IMR-90 (cell line): Measurements from ENCODE around the gene GVQW3. TPM values are rescaled to one million over a fixed set of nuclear protein-coding genes. Genes with fewer than 3 reads are reported as not detected.

Source experiments
- ATAC-seq: fragments of 200-7000 bp; cut with Tn5 transposase; 2 replicates; pipeline ENCODE4 v1.9.1; 2020; ENCODE audit warnings: low read depth, mild to moderate bottlenecking, moderate library complexity
- BruUV-seq: library from RNA; stranded (reverse); fragments of 400-500 nt; replicated peaks from 2 replicates; lab custom pipeline; 2021; lab: Mats Ljungman, UMichigan
- CTCF ChIA-PET: fragments of 300-600 bp; formaldehyde crosslinking; extraction: SDS; loops from one replicate; lab custom pipeline; 2021; ENCODE audit warnings: antibody characterized with exemption; lab: Yijun Ruan, JAX
- POLR2A ChIA-PET: fragments of 300-600 bp; sonication (Branson Sonifier 250); formaldehyde crosslinking; loops from one replicate; lab custom pipeline; 2022; ENCODE audit warnings: antibody characterized with exemption; ENCODE audit not compliant: unreplicated experiment; lab: Charles Lee
- DNase-seq: peaks from one replicate; pipeline ENCODE4 v3.0.0; 2013
- H2AFZ ChIP-seq: replicated peaks from 2 replicates; pipeline ENCODE3; 2013; ENCODE audit warnings: low read length, mild to moderate bottlenecking; ENCODE audit not compliant: poor library complexity
- H2AK5ac ChIP-seq: 2 replicates; pipeline ENCODE4 v1.6.1; 2013; ENCODE audit warnings: low read depth, low read length, inconsistent platforms
- H2AK9ac ChIP-seq: replicated peaks from 2 replicates; pipeline ENCODE3; 2013; ENCODE audit warnings: mild to moderate bottlenecking, low read depth, low read length, moderate library complexity; ENCODE audit not compliant: poor library complexity
- H2BK120ac ChIP-seq: 2 replicates; pipeline ENCODE4 v1.6.1; 2013; ENCODE audit warnings: low read depth, low read length, inconsistent platforms
- H2BK15ac ChIP-seq: 3 replicates; pipeline ENCODE4 v1.6.1; 2013; ENCODE audit warnings: low read depth, low read length, inconsistent platforms
- H2BK20ac ChIP-seq: 2 replicates; pipeline ENCODE4 v1.6.1; 2013; ENCODE audit warnings: low read depth, mild to moderate bottlenecking, inconsistent platforms, low read length, moderate library complexity
- H2BK5ac ChIP-seq: 2 replicates; pipeline ENCODE4 v1.6.1; 2013; ENCODE audit warnings: mild to moderate bottlenecking, low read depth, low read length, inconsistent platforms; ENCODE audit not compliant: poor library complexity, severe bottlenecking
- H3K14ac ChIP-seq: replicated peaks from 2 replicates; pipeline ENCODE4 v1.6.1; 2013; ENCODE audit warnings: low read depth, low read length, inconsistent platforms
- H3K18ac ChIP-seq: 2 replicates; pipeline ENCODE4 v1.6.1; 2013; ENCODE audit warnings: low read depth, low read length, control low read depth
- H3K23ac ChIP-seq: 2 replicates; pipeline ENCODE4 v1.6.1; 2013; ENCODE audit warnings: low read depth, low read length, inconsistent platforms
- H3K27ac ChIP-seq: 2 replicates; pipeline ENCODE4 v1.5.1; 2013; ENCODE audit warnings: mild to moderate bottlenecking, control low read depth, low read length; ENCODE audit not compliant: insufficient read depth
- H3K27me3 ChIP-seq: 2 replicates; pipeline ENCODE4 v1.6.1; 2013; ENCODE audit warnings: low read length; ENCODE audit not compliant: control insufficient read depth, insufficient read depth
- H3K36me3 ChIP-seq: 2 replicates; pipeline ENCODE4 v1.6.1; 2013; ENCODE audit warnings: low read length, mixed read lengths; ENCODE audit not compliant: control insufficient read depth, insufficient read depth
- H3K4ac ChIP-seq: 2 replicates; pipeline ENCODE4 v1.6.1; 2013; ENCODE audit warnings: low read depth, low read length, inconsistent platforms
- H3K4me1 ChIP-seq: 2 replicates; pipeline ENCODE4 v1.6.1; 2013; ENCODE audit warnings: low read length, mixed read lengths; ENCODE audit not compliant: control insufficient read depth, insufficient read depth
- H3K4me2 ChIP-seq: 2 replicates; pipeline ENCODE4 v1.6.1; 2013; ENCODE audit warnings: low read depth, mild to moderate bottlenecking, control low read depth, low read length, moderate library complexity
- H3K4me3 ChIP-seq: 2 replicates; pipeline ENCODE4 v1.5.1; 2013; ENCODE audit warnings: low read depth, mild to moderate bottlenecking, control low read depth, low read length, moderate library complexity; ENCODE audit not compliant: insufficient read depth
- H3K56ac ChIP-seq: 2 replicates; pipeline ENCODE4 v1.6.1; 2013; ENCODE audit warnings: low read length, inconsistent platforms; ENCODE audit not compliant: insufficient read depth; ENCODE audit errors: extremely low read depth
- H3K79me1 ChIP-seq, 2 experiments: 2 replicates each; pipeline ENCODE4 v1.6.1; 2013; ENCODE audit warnings: low read length in 2 of 2, inconsistent platforms in 1 of 2, low read depth in 1 of 2
- H3K9ac ChIP-seq: 2 replicates; pipeline ENCODE4 v1.6.1; 2013; ENCODE audit warnings: low read depth, low read length, control low read depth
- H3K9me1 ChIP-seq: 2 replicates; pipeline ENCODE4 v1.6.1; 2013; ENCODE audit warnings: low read length, inconsistent platforms; ENCODE audit not compliant: insufficient read depth
- H3K9me3 ChIP-seq: 2 replicates; pipeline ENCODE4 v1.6.1; 2013; ENCODE audit warnings: low read length; ENCODE audit not compliant: control insufficient read depth, insufficient read depth
- H4K20me1 ChIP-seq: 2 replicates; pipeline ENCODE4 v1.6.1; 2013; ENCODE audit warnings: low read length, inconsistent platforms; ENCODE audit not compliant: insufficient read depth
- H4K5ac ChIP-seq: 2 replicates; pipeline ENCODE4 v1.6.1; 2013; ENCODE audit warnings: mild to moderate bottlenecking, low read depth, low read length, control low read depth
- H4K8ac ChIP-seq, 2 experiments: 2 replicates each; pipeline ENCODE4 v1.6.1; 2013; ENCODE audit warnings: low read depth in 2 of 2, low read length in 2 of 2, control low read depth in 1 of 2, inconsistent platforms in 1 of 2
- H4K91ac ChIP-seq: 2 replicates; pipeline ENCODE4 v1.6.1; 2013; ENCODE audit warnings: low read depth, low read length, inconsistent platforms; ENCODE audit not compliant: insufficient read depth
- CEBPB ChIP-seq: IDR thresholded peaks from 2 replicates; pipeline ENCODE4 v1.6.1; 2012; ENCODE audit warnings: low read depth, low read length, improper control_type of control experiment
- CHD1 ChIP-seq: IDR thresholded peaks from 2 replicates; pipeline ENCODE4 v1.6.1; 2012; ENCODE audit warnings: low read depth, low read length, improper control_type of control experiment
- CTCF ChIP-seq: conservative IDR thresholded peaks from 2 replicates; pipeline ENCODE4 v1.5.1; 2012; ENCODE audit warnings: mild to moderate bottlenecking, low read depth, low read length, improper control_type of control experiment
- ELK1 ChIP-seq: fragments of 150-350 bp; IDR thresholded peaks from 2 replicates; pipeline ENCODE4 v1.6.1; 2016; ENCODE audit warnings: low read depth, mild to moderate bottlenecking, low read length, moderate library complexity, borderline replicate concordance
- FOS ChIP-seq: fragments of 150-350 bp; IDR thresholded peaks from 2 replicates; pipeline ENCODE4 v1.6.1; 2016; ENCODE audit warnings: low read depth, low read length
- MAFK ChIP-seq: IDR thresholded peaks from 2 replicates; pipeline ENCODE4 v1.6.1; 2012; ENCODE audit warnings: low read depth, low read length, improper control_type of control experiment
- MAZ ChIP-seq: IDR thresholded peaks from 2 replicates; pipeline ENCODE4 v1.6.1; 2012; ENCODE audit warnings: low read depth, mild to moderate bottlenecking, low read length, improper control_type of control experiment, moderate library complexity, borderline replicate concordance
- MXI1 ChIP-seq: IDR thresholded peaks from 2 replicates; pipeline ENCODE4 v1.6.1; 2012; ENCODE audit warnings: low read depth, mild to moderate bottlenecking, low read length, moderate library complexity, borderline replicate concordance
- NFE2L2 ChIP-seq: fragments of 150-350 bp; IDR thresholded peaks from 2 replicates; pipeline ENCODE4 v1.6.1; 2016; ENCODE audit warnings: low read depth, mild to moderate bottlenecking, low read length
- RAD21 ChIP-seq: IDR thresholded peaks from 2 replicates; pipeline ENCODE4 v1.6.1; 2012; ENCODE audit warnings: low read length, improper control_type of control experiment
- RCOR1 ChIP-seq: IDR thresholded peaks from 2 replicates; pipeline ENCODE4 v1.6.1; 2012; ENCODE audit warnings: mild to moderate bottlenecking, low read length, improper control_type of control experiment; ENCODE audit not compliant: insufficient replicate concordance
- RFX5 ChIP-seq: IDR thresholded peaks from 2 replicates; pipeline ENCODE4 v1.8.0; 2012; ENCODE audit warnings: low read depth, mild to moderate bottlenecking, low read length, moderate library complexity
- SMC3 ChIP-seq: fragments of 150-350 bp; IDR thresholded peaks from 2 replicates; pipeline ENCODE4 v1.6.1; 2016; ENCODE audit warnings: low read depth, mild to moderate bottlenecking, antibody characterized with exemption, low read length, moderate library complexity
- USF2 ChIP-seq: fragments of 150-350 bp; IDR thresholded peaks from 2 replicates; pipeline ENCODE4 v1.6.1; 2017; ENCODE audit warnings: mild to moderate bottlenecking, antibody characterized with exemption, low read length, low read depth
- WGBS, 2 experiments: methylation state at CpG; one replicate each; pipeline versions ENCODE4 v1.1.5 to v1.1.7; 2013; ENCODE audit warnings: missing lambda C conversion rate in 2 of 2; ENCODE audit not compliant: insufficient read length in 1 of 2; ENCODE audit errors: extremely low coverage in 2 of 2; 5-methylcytosine and 5-hydroxymethylcytosine counted together
- dilution Hi-C: fragments of 300-500 bp; cut with HindIII; formaldehyde crosslinking; loops from one replicate; pipeline ENCODE4 v1.14.3; 2018; ENCODE audit warnings: low sequenced_read_pairs; ENCODE audit not compliant: unreplicated experiment
- in situ Hi-C: fragments of 300-500 bp; cut with MboI; formaldehyde crosslinking; loops from 3 replicates; pipeline ENCODE4 v1.14.3; 2019; ENCODE audit warnings: low sequenced_read_pairs, inconsistent platforms, mixed read lengths
- intact Hi-C: fragments of 100-400 bp; cut with micrococcal nuclease; formaldehyde crosslinking; loops from 2 replicates; pipeline ENCODE4 v1.10.0; 2022
- polyA plus RNA-seq, 3 experiments: library from polyadenylated mRNA; depleted of rRNA; stranded (reverse); fragments of >200 nt; gene quantifications; 2 replicates each; pipeline ENCODE4 v1.2.3, GENCODE V29; 2012; ENCODE audit warnings: low replicate concordance in 1 of 3
- total RNA-seq: library from RNA; depleted of rRNA; stranded (reverse); fragments of >200 nt; gene quantifications from 2 replicates; pipeline ENCODE4 v1.2.3, GENCODE V29; 2012

The GVQW3 gene
- total and polyA plus RNA-seq, 2 of the 4 experiments (the other 2 are of a cell fraction) = 0.96 to 1.1 TPM

GRCh38 chr11:76453248-76453647 lies 72.1 kb downstream of the GVQW3 start:
- CTCF ChIA-PET = no interaction called here
- dilution Hi-C loops = no loop called here

More at GRCh38 chr11:76453248-76453647, 72.1 kb downstream of the GVQW3 start:
- intact Hi-C loops (no loop called here), in situ Hi-C loops (no loop called here)
- no peak overlapping the region for H3K27ac ChIP-seq
- H3K23ac ChIP-seq = no peak overlapping the region
- POLR2A ChIA-PET = no interaction called here
- H3K27me3 ChIP-seq = no peaks in the 10 kb centered on the region
- no peak overlapping the region for H3K4ac ChIP-seq
- H2AFZ ChIP-seq = no peak overlapping the region
- H2AK5ac ChIP-seq = no peak overlapping the region
- no peaks in the 10 kb centered on the region for H3K9me3 ChIP-seq
- no peak overlapping the region for H4K5ac ChIP-seq
- WGBS, 2 experiments = no CpG with 5 or more reads among the region's 6 CpGs
- ATAC-seq (no peak), DNase-seq (peak; percentile 6)
- H3K79me1 ChIP-seq = peaks cover 3 to 27% of the 10 kb centered on the region in 2 experiments
- no peak overlapping the region for H3K56ac ChIP-seq
- no peak overlapping the region for H3K4me3 ChIP-seq
- H2AK9ac ChIP-seq = no peak overlapping the region
- peaks cover 6% of the 10 kb centered on the region; the same call in 1 of the 2 replicates for H4K20me1 ChIP-seq
- no peak for TF ChIP-seq RFX5
- no peak for TF ChIP-seq RCOR1
- TF ChIP-seq FOS = no peak
- no peak for TF ChIP-seq CHD1
- TF ChIP-seq RAD21 = no peak
- no peak for TF ChIP-seq MXI1
- TF ChIP-seq USF2 = no peak
- no peak for TF ChIP-seq CEBPB
- no peak for TF ChIP-seq CTCF
- TF ChIP-seq MAFK = no peak
- no peak for TF ChIP-seq NFE2L2
- TF ChIP-seq MAZ = no peak
- TF ChIP-seq ELK1 = no peak
- TF ChIP-seq SMC3 = no peak
- H3K14ac ChIP-seq = no peak overlapping the region
- H4K91ac ChIP-seq = no peak overlapping the region
- peaks cover 3% of the 10 kb centered on the region for H3K9me1 ChIP-seq
- no peak overlapping the region for H2BK15ac ChIP-seq
- no peak overlapping the region for H3K4me2 ChIP-seq
- no peak overlapping the region for H3K18ac ChIP-seq
- H3K36me3 ChIP-seq = peaks cover 6% of the 10 kb centered on the region
- H2BK5ac ChIP-seq = no peak overlapping the region
- H2BK20ac ChIP-seq = no peak overlapping the region
- H3K9ac ChIP-seq = no peak overlapping the region
- H3K4me1 ChIP-seq = peaks cover 7% of the 10 kb centered on the region
- H2BK120ac ChIP-seq = no peak overlapping the region
- BruUV-seq = no TSS peak
- no peak overlapping the region for H4K8ac ChIP-seq
